ENCODE measurements around the gene SETD1A. TPM values are rescaled to one million over a fixed set of nuclear protein-coding genes. Genes with fewer than 3 reads are reported as not detected.

The SETD1A gene
- total RNA-seq, 1 donor, result 5.3 TPM

DNA sequence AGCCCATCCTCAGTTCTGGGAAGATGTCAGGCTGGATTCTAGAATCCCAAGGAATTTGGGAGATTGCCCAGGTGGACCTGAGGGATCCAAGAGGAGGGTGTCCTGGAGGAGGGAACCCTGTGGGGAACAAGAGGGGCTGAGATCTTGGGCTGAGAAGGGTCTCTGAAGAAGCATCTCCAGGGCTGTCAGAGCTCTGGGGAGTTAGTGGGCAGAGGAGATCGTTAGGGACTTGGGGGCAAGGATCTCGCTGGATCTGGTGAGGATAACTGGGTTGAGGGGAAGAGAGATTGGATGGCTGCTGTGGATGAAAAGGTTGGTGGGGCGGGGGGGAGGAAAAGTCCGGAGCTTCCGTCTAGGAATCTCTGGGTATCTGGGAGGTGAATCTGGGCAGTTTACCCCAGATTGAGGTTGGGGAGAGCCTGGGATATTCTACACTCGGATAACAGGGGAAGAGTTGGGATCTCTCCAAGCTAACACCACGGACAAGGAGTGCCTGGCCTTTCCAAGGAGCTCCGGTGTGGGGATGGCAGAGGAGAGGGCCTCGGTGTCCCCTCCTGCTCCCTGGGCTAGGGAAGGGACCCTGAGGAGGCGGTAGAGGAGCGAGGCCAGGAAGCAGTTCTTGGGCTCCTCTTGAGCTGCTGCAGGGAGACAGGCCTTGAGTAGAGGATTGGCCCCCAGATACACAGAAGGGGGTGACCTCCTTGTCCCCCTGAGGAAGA lies 32.5 kb upstream of the SETD1A start:
- DNase-seq (ENCODE audit: low read depth), result peak; percentile 9
- TF ChIP-seq, protein P1, sequence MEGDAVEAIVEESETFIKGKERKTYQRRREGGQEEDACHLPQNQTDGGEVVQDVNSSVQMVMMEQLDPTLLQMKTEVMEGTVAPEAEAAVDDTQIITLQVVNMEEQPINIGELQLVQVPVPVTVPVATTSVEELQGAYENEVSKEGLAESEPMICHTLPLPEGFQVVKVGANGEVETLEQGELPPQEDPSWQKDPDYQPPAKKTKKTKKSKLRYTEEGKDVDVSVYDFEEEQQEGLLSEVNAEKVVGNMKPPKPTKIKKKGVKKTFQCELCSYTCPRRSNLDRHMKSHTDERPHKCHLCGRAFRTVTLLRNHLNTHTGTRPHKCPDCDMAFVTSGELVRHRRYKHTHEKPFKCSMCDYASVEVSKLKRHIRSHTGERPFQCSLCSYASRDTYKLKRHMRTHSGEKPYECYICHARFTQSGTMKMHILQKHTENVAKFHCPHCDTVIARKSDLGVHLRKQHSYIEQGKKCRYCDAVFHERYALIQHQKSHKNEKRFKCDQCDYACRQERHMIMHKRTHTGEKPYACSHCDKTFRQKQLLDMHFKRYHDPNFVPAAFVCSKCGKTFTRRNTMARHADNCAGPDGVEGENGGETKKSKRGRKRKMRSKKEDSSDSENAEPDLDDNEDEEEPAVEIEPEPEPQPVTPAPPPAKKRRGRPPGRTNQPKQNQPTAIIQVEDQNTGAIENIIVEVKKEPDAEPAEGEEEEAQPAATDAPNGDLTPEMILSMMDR (IDR thresholded peaks at IDR 0.05; ENCODE audit: insufficient read depth, low read length), result no peak
- peak overlapping the region; percentile 78 for H3K4me3 ChIP-seq (ENCODE audit: low read depth, low read length)

- H3K4me3 ChIP-seq (ENCODE audit: low read depth, low read length), result no peak overlapping the region
- TF ChIP-seq, protein P1 (IDR thresholded peaks at IDR 0.05; ENCODE audit: insufficient read depth, low read length), result no peak
- DNase-seq (ENCODE audit: low read depth), result no peak
Observed at GRCh38 chr16:30925632-30925987, 31.9 kb upstream of the SETD1A start.

GRCh38 chr16:30925995-30926811 lies 31.4 kb upstream of the SETD1A start:
- DNase-seq (ENCODE audit: low read depth), result no peak
- TF ChIP-seq, protein P1 (IDR thresholded peaks at IDR 0.05; ENCODE audit: insufficient read depth, low read length), result no peak
- no peak overlapping the region for H3K4me3 ChIP-seq (ENCODE audit: low read depth, low read length)

DNA sequence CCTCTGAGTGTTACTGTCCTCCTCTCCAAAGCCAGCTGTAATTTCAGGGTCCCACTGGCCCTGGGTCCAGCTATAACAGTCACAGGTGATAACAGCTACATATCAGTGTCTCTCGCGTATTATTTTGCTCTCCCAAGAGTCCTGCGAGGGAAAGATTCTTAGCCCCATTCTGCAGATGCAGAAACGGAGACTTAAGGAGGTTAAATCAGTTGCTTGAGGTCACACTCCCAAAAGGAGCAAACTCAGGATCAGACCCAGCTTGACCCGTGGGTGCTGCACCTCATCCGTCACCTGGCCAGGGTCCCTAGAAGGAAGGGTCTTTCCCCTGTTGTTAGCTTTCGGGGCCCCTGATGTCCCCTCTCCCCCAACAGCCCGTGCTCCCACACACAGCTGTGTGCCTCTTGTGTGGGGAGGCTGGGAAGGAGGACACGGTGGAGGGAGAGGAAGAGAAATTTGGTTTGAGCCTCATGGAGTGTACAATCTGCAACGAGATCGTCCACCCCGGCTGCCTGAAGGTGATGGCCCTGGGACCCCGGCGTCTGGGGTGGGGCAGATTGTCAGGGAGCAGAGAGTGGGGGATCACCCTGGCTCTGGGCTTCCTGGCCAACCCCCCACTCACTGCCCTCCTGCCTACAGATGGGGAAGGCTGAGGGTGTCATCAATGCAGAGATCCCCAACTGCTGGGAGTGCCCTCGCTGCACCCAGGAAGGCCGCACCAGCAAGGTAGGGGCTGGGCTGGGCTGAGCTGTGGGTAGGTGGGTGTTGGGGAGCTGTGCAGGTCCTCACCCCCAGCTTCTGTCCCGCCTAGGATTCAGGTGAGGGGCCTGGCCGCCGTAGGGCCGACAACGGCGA lies 30.4 kb upstream of the SETD1A start:
- no peak overlapping the region for H3K4me3 ChIP-seq (ENCODE audit: low read depth, low read length)
- TF ChIP-seq, protein P1 (IDR thresholded peaks at IDR 0.05; ENCODE audit: insufficient read depth, low read length), result no peak
- no peak for DNase-seq (ENCODE audit: low read depth)

DNA sequence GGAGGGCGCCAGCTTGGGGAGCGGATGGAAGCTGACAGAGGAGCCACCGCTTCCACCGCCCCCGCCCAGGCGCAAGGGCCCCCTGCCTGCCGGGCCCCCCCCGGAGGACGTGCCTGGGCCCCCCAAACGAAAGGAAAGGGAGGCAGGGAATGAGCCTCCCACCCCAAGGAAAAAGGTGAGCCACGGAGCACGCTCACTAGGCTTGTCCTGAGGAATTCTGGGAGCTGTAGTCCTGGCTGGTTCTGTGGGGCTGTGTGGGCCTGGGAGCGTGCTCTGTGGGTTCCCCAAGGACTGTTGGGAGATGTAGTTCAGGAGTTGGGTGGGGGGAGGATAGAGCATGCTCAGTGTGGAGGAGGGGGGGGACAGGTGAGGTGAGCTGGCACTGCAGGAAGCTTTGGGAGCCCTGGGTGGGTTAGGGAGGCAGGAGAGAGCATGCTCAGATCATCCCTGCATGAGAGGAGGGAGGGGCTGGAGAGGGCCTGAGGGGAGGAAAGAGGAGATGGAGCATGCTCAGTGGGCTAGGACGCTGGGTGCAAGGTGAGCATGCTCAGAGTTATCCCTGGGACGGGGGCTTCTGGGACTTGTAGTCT lies 29.7 kb upstream of the SETD1A start:
- peak; percentile 23 for DNase-seq (ENCODE audit: low read depth)
- no peak overlapping the region for H3K4me3 ChIP-seq (ENCODE audit: low read depth, low read length)

GRCh38 chr16:30928390-30928789 lies 29.2 kb upstream of the SETD1A start:
- no peak overlapping the region for H3K4me3 ChIP-seq (ENCODE audit: low read depth, low read length)
- no peak for DNase-seq (ENCODE audit: low read depth)
- TF ChIP-seq, protein P1 (IDR thresholded peaks at IDR 0.05; ENCODE audit: insufficient read depth, low read length), result no peak

More for the DNA sequence above, 29.7 kb upstream of the SETD1A start:
- TF ChIP-seq, protein P1 (IDR thresholded peaks at IDR 0.05; ENCODE audit: insufficient read depth, low read length), result no peak
